ENCODE data around the gene PAPOLG. TPM values are rescaled to one million over a fixed set of nuclear protein-coding genes. Genes with fewer than 3 reads are reported as not detected.
A peak's percentile ranks its signal among the peaks of the same experiment; 100 is the strongest.

PAPOLG gene
- total RNA-seq, 1 donor from 2014 or later = 16.1 TPM

GRCh38 chr2:60738679-60739078, 17.4 kb upstream of the PAPOLG start:
- H3K36me3 ChIP-seq = no peaks in the 10 kb centered on the region
- no peaks in the 10 kb centered on the region for H3K9me3 ChIP-seq
- peaks cover 18% of the 10 kb centered on the region for H3K27me3 ChIP-seq (ENCODE audit: low read depth)
- intact Hi-C loops (cut with DNase I) = no loop called here
- H3K4me3 ChIP-seq = no peak overlapping the region
- H3K4me1 ChIP-seq = no peaks in the 10 kb centered on the region
- DNase-seq (no peak), ATAC-seq (no peak)
- no peak overlapping the region for H3K27ac ChIP-seq
- no peak for TF ChIP-seq CTCF (IDR thresholded peaks at IDR 0.05)

GRCh38 chr2:60739156-60739555, 16.9 kb upstream of the PAPOLG start:
- intact Hi-C loops (cut with DNase I) = no loop called here
- Histone ChIP-seq H3K36me3 (no peaks in the 10 kb centered on the region), H3K4me3 (no peak overlapping the region), H3K27me3 (ENCODE audit: low read depth) (peaks cover 18% of the 10 kb centered on the region), H3K9me3 (no peaks in the 10 kb centered on the region), H3K27ac (no peak overlapping the region), H3K4me1 (no peaks in the 10 kb centered on the region)
- TF ChIP-seq CTCF (IDR thresholded peaks at IDR 0.05) = no peak
- DNase-seq = no peak
- ATAC-seq = no peak

DNA sequence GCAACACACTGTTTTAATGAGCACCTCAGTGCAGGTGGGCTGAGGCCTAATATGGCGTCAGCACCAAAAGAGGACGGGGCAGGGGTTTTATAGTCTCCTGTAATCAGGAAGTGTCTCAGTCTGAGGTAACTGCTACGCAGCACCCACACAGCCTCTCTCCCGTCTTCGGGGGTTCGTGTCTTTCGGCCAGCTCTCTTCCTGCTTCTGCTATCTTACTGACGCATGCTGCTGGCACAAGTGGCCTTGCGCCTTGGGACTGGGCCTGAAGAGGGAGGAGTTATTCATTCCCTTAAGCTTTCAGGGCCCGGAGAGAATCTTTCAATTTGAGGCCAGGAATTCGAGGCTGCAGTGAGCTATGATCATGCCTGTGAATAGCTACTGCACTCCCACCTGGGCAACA, 14.5 kb upstream of the PAPOLG start:
- Histone ChIP-seq H3K27me3 (ENCODE audit: low read depth) (peaks cover 18% of the 10 kb centered on the region), H3K9me3 (no peaks in the 10 kb centered on the region), H3K36me3 (no peaks in the 10 kb centered on the region), H3K4me3 (no peak overlapping the region), H3K27ac (no peak overlapping the region), H3K4me1 (no peaks in the 10 kb centered on the region)
- intact Hi-C loops (cut with DNase I) = no loop called here
- DNase-seq = no peak
- ATAC-seq = no peak
- TF ChIP-seq CTCF (IDR thresholded peaks at IDR 0.05) = no peak

- TF ChIP-seq CTCF (IDR thresholded peaks at IDR 0.05) = no peak
- no peak for DNase-seq
- H3K4me3 ChIP-seq = no peak overlapping the region
- no peaks in the 10 kb centered on the region for H3K36me3 ChIP-seq
- no peak for ATAC-seq
- peaks cover 10% of the 10 kb centered on the region for H3K27me3 ChIP-seq (ENCODE audit: low read depth)
- intact Hi-C loops (cut with DNase I) = no loop called here
- no peaks in the 10 kb centered on the region for H3K9me3 ChIP-seq
- H3K27ac ChIP-seq = no peak overlapping the region
- H3K4me1 ChIP-seq = no peaks in the 10 kb centered on the region
Measured at GRCh38 chr2:60742419-60742818, 13.6 kb upstream of the PAPOLG start.

GRCh38 chr2:60745330-60745729, 10.7 kb upstream of the PAPOLG start:
- ATAC-seq (no peak), DNase-seq (no peak)
- TF ChIP-seq CTCF (IDR thresholded peaks at IDR 0.05) = no peak

DNA sequence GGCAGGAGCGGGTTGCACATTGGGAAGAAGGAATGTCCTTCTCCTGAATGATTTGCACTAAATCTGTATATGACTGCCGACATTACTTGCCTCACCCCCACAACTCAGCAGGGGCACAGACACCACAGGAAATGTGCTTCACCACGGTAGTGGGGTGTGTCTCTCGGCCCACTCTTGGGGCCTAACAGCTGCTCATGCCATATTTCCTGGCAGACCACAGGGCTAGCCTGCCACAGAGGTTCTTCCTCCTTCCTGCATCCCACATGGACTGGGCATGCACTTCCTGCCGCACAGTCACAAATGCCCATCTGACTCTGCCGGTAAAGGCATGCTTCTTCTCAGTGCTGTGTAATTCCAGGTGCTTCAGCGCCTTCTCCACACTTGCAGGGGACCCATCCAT, 10.3 kb upstream of the PAPOLG start:
- Histone ChIP-seq H3K27me3 (ENCODE audit: low read depth) (no peaks in the 10 kb centered on the region), H3K4me1 (no peaks in the 10 kb centered on the region), H3K4me3 (no peak overlapping the region), H3K9me3 (no peaks in the 10 kb centered on the region), H3K27ac (no peak overlapping the region), H3K36me3 (no peaks in the 10 kb centered on the region)
- ATAC-seq (peak; percentile 29 to 48), DNase-seq (no peak)
- TF ChIP-seq CTCF (IDR thresholded peaks at IDR 0.05) = no peak
- intact Hi-C loops (cut with DNase I) = no loop called here

More at GRCh38 chr2:60745330-60745729, 10.7 kb upstream of the PAPOLG start:
- no peaks in the 10 kb centered on the region for H3K4me1 ChIP-seq
- intact Hi-C loops (cut with DNase I) = no loop called here
- no peaks in the 10 kb centered on the region for H3K27me3 ChIP-seq (ENCODE audit: low read depth)
- H3K4me3 ChIP-seq = no peak overlapping the region
- H3K27ac ChIP-seq = no peak overlapping the region
- no peaks in the 10 kb centered on the region for H3K36me3 ChIP-seq
- H3K9me3 ChIP-seq = no peaks in the 10 kb centered on the region
